HG03066 (cell line): ENCODE data around the gene SPDYE3.
"Not testable (repeated sequence)": the region's sequence is repeated elsewhere in the genome, so short reads cannot be mapped to it uniquely, and the experiment has no call there.

Source experiments
- ATAC-seq: cut with Tn5 transposase; IDR thresholded peaks from one replicate; pipeline ENCODE4 v1.9.1; 2021; ENCODE audit warnings: low read depth; ENCODE audit not compliant: unreplicated experiment

SPDYE3 gene, protein sequence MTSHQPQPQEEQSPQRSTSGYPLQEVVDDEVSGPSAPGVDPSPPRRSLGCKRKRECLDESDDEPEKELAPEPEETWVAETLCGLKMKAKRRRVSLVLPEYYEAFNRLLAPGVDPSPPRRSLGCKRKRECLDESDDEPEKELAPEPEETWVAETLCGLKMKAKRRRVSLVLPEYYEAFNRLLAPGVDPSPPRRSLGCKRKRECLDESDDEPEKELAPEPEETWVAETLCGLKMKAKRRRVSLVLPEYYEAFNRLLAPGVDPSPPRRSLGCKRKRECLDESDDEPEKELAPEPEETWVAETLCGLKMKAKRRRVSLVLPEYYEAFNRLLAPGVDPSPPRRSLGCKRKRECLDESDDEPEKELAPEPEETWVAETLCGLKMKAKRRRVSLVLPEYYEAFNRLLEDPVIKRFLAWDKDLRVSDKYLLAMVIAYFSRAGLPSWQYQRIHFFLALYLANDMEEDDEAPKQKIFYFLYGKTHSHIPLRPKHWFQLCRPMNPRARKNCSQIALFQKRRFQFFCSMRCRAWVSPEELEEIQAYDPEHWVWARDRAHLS

DNA sequence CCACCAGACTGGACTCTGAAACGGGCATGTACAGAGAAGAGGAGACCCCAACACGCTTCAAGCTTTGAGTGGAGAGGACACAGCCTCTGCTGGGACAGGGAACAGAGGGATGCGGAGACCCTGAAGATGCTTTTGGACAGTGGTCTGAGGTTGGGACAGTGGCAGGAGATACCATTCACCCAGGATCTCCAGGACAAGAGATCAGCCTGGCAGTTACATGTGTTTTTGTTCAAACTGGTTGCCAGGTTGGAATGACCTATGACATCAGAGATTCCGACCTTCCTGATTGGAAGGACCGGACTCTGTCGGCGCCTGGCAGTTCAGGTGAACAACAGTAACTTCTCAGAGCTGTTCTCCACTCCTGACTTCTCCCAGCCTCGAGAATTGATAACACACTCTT lies at the start of gene SPDYE3:
TSS of gene SPDYE3 (plus strand) at position 301 of the 400 bp plus-strand sequence. CDS start 184 bp downstream, outside the sequence.
- not testable (repeated sequence) for ATAC-seq

DNA sequence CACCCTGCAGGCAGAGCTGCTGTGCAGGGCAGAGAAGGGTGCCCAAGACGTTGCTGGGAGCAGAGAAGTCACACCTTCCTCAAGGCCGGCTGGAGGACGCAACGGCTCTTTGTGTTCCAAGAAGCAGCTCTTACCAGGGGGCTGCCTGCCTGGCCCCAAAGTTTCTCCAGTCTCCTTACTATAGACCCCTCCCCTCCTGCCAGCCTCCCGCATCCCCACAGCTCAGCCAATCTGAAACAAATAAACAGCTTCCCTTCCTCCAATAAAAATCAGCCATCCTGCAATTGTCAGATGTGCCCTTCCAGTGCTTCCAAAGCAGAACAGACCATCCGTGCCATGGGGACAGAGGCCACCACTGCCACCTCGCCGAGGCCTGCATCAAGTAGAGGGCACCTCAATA lies 47.5 kb upstream of the SPDYE3 start:
- ATAC-seq = not testable (repeated sequence)

DNA sequence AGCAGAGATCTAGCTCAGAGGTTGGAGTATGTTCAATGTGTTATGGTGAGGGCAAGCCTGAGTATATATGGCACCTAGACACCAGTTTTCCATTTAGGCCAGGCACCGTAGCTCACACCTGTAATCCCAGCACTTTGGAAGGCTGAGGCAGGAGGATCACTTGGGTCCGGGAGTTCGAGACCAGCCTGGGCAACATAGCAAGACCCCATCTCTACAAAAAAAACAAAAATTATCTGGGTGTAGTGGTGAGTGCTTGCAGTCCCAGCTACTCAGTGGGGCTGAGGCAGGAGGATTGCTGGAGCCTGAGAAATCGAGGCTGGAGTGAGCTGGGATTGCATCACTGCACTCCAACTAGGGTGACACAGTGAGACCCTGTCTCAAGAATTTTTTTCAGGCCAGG lies 44.6 kb upstream of the SPDYE3 start:
- not testable (repeated sequence) for ATAC-seq

DNA sequence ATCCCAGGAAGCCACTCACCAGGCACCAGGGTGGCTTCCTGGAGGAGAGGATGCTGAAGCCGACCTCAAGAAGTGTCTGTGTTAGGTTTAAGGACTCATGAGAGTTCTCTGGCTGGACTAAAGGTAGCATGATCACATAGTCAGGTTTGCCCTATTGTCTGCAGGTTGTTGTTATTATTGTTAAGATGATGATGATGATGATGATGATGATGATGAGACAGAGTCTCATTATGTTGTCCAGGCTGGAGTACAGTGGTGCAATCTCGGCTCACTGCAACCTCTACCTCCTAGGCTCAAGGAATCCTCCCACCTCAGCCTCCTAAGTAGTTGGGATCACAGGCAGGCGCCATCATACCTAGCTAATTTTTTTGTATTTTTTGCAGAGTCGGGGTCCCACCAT lies 43.3 kb upstream of the SPDYE3 start:
- not testable (repeated sequence) for ATAC-seq

DNA sequence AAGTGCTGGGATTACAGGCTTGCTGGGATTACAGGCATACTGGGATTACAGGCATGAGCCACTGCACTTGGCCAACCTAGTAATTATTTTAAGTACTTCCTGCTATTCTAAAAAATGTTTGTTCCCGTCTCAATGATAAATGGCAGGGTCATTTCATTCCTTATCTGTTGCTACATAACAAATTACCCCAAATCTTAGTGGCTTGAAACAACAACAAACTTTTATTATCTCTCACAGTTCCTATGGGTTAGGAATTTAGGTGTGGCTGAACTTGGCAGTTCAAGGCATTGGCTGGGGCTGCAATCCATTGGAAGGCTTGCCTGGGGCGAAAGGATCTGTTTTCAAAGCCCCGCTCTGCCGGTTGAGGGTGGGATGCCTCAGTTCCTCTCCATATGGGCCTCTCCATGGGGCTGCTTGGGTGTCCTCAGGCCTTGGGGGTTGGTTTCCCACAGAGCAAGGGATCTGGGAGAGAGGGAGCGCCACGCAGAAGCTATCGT lies 42.8 kb upstream of the SPDYE3 start:
- not testable (repeated sequence) for ATAC-seq

DNA sequence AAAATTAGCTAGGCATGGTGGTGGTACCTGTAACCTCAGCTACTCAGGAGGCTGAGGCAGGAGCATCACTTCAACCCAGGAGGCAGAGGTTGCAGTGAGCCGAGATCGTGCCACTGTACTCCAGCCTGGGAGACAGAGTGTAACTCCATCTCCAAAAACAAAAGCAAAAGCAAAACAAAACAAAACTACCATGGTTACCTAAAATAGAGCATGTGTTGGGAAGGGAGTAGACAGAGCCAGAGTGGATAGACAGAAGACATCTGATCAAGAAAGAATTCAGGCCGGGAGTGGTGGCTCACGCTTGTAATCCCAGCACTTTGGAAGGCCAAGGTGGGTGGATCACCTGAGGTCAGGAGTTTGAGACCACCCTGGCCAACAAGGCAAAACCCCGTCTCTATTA lies 41.7 kb upstream of the SPDYE3 start:
- ATAC-seq = not testable (repeated sequence)

DNA sequence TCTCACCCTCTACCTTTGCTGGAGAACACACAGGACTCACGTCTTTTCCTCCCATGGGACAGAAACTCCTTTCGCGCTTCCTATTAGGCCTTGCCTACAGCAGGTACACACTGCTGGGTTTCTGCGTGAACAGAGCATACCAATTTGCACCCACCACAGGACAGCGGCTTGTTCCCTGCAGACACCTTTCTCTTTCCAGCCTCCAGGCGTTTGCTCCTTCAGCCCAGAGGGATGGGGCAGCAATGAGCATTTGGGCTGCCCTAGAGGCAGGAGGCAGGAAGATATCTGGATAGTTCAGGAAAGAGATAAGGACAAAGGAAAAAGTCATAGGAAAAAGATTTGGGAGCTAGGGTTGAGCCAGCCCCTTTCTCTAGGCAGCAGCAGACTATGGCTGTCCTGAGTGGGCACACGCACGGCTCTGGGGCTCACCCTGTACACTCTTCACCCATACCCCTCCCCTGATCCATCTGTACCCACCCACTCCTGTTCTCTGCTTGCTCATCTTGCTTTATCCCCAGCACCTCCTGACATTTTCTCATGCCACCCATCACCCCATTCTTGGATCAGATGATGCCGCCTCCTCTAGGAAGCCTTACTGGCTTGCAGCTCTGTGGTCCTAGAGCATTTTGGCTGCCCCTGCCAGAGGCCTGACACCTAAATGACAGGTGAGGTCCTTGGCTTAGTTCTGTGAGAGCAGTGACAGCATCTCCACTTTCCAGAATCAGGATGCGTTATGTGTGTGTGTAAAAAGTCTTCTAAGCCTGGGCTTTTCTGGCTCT lies 40.7 kb upstream of the SPDYE3 start:
- no peak for ATAC-seq

DNA sequence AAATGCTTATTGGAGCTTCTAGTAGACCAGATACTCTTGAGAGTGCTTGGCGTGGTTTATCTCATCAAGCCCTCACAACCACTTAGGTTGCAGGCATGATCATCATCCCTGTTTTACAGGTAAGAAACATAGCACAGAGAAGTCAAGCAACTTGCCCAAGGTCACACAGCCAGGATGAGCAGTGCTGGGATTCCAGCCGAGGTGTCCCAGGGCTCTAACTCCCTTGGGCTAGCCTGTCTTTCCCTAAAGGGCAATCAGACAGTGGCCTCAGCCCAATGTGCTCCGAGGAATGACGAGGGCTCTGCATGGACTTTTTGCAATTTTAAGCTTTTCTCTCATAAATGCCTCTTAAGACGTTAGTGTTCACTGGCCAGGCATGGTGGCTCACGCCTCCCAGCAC lies 39.9 kb upstream of the SPDYE3 start:
- no peak for ATAC-seq

DNA sequence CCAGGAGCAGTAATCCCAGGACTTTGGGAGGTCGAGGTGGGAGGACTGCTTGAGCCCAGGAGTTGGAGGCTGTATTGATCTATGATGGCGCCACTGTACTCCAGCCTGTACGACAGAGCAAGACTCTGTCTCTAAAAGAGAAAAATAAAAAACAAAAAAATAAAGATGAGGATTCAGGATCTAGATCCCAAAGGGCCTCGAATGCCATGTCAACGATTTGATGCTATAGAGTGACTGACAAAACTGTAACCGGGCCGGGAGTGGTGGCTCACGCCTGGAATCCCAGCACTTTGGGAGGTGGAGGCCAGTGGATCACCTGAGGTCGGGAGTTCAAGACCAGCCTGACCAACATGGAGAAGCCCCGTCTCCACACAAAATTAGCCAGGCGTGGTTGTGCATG lies 38.6 kb upstream of the SPDYE3 start:
- not testable (repeated sequence) for ATAC-seq

DNA sequence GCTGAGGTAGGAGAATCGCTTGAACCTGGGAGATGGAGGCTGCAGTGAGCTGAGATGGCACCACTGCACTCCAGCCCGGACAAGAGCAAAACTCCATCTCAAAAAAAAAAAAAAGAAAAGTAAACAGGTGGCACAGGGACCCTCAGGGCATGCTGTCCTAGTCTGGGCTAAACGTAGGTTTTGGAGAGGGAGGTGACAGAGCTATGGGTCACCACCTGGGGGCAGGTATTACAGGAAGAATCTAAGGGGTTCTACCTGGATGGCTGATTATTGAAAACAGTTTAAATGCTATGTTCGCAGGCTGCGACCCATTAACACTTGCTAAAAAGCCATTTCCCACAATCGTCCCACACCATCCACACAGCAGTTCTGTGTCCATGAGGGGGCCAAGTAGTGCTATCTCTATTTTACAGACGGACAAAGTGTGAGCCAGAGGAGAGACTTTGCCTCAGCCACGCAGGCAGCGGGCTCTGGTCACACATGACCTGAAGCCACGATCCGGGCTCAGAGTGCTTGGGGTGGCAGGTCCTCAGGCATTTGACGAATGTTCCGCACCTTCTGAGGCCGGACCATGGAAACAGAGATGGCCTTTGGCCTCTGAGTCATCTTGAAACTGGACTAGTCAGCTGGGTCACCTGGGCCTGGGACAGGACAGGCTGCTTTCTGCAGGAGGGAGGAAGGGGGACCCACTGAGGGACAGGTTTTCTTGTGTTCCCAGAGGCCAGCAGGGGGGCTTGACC lies 38.0 kb upstream of the SPDYE3 start:
- not testable (repeated sequence) for ATAC-seq

DNA sequence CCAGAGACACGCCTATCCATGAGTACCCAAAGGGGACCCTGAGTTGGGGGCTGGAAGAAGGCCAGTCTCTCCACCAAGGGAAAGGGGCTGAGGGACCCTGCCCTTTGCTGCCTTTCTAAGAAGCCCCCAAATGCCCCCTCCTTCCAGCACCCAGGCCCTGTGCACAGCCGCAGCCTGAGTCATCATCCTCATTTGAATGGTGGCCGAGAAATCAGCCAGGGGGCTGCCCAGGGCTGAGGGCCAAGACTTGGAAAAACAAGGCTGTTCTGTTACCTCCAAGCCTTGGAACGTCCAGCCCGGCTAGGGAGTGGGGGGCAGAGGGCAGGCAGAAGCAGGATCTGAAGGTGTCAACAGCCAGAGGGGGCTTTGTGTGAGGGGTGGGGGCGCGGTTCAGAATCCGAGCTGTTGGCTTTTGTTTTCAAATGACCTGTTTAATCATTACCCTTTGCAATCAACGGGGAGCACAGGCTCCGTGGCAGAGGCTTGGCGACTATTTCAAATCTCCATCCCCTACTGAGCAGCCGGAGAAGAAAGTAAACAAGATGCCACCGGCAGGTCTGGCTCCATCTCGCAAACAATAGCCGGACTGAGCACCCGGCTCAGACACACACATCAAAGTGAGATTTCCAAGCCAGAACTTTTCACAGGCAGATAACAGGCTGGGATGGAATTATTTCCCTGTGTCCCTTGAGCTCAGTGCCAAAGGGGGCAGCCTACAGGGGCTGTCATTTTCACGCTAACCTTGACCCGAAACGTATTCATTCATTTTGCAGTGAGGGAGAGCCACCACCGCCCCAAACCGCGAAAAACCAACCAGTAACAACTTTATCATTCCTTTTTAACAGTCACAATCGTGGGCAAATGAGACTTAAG lies 37.2 kb upstream of the SPDYE3 start:
- not testable (repeated sequence) for ATAC-seq

DNA sequence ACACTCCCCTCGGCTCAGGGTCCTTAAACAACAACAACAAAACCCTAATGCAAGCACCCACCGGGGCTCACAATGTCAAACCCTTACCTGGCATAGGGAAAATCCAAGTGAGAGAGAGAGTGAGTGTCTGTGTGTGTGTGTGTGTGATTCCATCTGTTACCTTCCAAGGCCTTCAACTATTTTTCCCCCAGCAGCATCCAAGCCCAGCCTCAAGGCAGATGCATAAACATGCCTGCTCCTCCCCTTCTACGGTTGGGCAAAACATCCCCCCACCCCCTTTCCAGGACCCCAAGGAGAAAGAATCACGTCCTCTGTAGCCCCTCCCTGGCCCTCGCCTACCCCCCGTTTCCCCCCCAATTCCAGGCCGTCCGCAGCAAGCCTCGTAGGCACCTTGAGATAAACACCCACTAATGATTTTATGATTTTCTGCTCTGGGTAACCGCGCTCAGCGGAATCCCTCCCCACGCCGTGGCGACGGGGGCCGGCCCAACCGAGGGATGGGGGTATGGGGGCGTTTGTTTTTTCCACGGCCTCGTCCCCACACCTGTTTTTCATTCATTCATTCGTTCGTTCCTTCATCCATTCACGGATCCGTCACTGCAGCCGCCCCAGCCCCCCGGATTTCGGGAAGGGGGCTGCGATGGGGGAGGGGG lies 36.4 kb upstream of the SPDYE3 start:
- not testable (repeated sequence) for ATAC-seq

DNA sequence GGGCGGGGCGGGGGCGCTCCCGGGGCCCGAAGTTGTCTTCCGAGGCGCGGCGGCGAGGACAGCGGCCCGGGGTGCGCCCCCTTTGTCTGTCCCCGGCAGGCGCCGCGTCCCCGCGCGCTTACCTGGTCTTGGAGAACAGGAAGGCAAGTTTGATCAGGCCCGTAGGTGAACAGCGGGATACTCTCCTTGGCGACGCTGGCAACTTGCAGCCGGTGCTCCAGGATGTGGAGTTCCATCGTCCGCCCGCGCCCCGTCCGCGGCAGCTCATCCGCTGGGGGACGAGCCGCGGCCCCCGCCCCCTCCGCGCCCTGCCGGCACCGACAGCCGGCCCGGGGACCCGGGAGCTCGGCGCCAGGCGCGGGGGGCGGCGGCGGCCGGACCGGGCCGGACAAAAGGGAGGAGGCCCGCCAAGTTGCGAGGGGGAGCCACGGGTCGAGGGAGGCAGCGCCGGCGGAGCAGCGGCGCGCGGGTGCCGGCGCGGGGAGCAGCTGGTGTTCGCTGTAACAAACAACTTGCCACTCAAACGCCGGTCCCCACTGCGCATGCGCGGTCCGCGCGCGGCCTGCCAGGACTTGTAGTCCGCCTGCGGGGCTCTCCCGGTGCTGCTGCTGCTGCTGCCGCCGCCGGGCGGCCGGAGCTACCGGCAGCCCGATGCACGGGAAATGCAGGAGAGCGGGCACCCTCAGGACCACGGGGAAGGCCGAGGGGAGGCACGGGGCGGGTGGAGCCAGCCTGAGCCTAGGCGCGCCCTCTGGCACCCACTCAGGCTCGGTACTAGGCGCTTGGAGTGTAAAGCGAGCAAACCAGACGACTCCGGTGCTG lies 35.6 kb upstream of the SPDYE3 start:
- peak; percentile 92 for ATAC-seq

DNA sequence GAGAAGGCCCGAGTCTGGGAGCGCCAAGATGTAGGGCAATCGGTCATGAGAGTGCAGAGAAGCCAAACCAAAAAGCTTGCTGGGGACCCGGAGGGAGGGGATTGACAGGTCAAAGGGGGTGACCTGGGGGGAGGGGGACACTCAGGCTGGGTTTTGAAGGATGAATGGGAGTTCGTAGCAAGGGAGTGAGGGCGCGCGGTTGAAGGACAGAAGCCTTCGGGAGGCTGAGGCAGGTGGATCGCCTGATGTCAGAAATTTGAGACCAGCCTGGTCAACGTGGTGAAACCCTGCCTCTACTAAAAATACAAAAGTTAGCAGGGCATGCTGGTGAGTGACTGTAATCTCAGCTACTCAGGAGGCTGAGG lies 35.0 kb upstream of the SPDYE3 start:
- not testable (repeated sequence) for ATAC-seq

DNA sequence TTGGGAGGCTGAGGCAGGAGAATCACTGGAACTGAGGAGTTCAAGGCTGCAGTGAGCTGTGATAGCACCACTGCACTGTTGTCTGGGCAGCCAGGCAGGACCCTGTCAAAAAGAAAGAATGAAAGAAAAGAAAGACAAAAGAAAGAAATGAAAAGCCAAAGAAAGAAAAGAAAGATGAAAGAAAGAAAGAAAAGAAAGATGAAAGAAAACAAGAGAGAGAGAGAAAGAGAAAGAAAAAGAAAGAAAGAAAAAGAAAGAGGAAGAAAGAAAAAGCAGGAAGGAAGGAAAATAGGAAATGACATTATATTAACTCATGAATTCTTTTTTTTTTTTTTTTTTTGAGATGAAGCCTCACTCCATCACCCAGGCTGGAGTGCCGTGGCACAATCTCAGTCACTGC lies 32.4 kb upstream of the SPDYE3 start:
- ATAC-seq = no peak

DNA sequence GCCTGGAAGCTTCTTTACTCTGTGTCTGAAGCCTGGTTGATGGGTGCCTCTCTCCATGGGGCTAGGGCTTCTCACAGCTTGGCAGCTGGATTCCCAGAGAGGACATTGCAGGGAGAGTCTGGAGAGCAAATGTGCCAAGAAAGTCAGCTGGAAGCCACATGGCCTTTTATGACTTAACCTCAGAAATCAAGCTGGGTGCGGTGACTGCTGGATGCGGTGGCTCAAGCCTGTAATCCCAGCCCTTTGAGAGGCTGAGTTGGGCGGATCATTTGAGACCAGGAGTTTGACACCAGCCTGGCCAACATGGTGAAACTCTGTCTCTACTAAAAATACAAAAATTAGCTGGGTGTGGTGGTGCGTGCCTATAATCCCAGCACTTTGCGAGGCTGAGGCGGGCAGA lies 31.4 kb upstream of the SPDYE3 start:
- ATAC-seq = not testable (repeated sequence)

DNA sequence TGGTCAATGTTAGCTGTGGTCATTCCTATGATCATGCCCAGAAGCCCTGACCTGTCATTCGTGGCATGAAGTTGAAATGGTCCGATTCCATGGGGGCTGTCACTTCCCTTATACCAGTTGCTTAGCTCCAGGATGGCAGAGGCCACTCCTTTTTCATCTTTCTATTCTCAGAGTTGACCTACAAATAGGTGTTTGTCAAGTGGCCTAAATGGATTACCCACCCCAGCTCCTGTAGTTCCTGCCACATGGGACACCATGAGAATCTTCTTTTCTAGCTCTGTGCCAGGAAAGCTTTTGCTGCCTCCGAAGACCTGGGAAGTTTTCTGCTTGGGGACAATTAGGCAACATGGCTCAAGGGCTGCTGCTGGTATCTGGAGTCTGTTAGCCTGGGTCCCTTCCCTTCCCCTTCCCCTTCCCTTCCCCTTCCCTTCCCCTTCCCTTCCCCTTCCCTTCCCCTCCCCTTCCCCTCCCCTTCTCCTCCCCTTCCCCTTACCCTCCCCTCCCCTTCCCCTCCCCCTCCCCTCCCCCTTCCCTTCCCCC lies 25.4 kb upstream of the SPDYE3 start:
- ATAC-seq = not testable (repeated sequence)

DNA sequence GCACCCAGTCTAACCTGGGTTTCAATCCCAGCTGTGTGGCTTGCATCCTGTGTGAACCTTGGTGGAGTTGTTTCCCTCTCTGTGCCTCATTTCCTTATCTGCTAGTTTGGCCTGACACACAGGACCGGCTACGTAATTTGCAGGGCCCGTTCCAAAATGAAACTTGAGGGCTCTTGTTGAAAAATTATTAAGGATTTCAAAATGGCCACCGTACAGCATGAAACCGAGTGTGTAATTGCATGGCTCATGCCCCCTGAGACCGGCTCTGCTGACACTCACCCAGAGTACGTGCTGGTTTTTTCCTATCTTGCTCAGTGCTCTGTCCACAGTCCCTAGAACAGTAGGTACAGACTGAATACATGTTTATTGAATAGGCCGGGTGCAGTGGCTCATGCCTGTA lies 24.4 kb upstream of the SPDYE3 start:
- not testable (repeated sequence) for ATAC-seq
